ENCODE data around the gene MARCHF4. TPM values are rescaled to one million over a fixed set of nuclear protein-coding genes. Genes with fewer than 3 reads are reported as not detected.

Gene MARCHF4
- total RNA-seq, 1 experiment from 2014 or later, result 1.3 TPM

GRCh38 chr2:216379977-216380376 is 7.7 kb upstream of the MARCHF4 start:
- in situ Hi-C loops (cut with HindIII; ENCODE audit: low pct_unique_long_range_greater_than_20kb, low sequenced_read_pairs), result no loop called here
- no peaks in the 10 kb centered on the region for H3K27me3 ChIP-seq (ENCODE audit: control insufficient read depth, insufficient read depth, low read length)
- BruUV-seq (replicated peaks), result no TSS peak
- TF ChIP-seq POLR2AphosphoS5 (IDR thresholded peaks at IDR 0.05; ENCODE audit: low read depth, low read length) (no peak), SIN3A (IDR thresholded peaks at IDR 0.05; ENCODE audit: borderline replicate concordance, insufficient read depth, low read depth, low read length) (no peak)
- no peak for ATAC-seq
- ChIA-PET POLR2A (no interaction called here), CTCF (interaction anchor here (0.5 kb wide), 1 partner anchor 97 kb away, joined by 7 read pairs; no protein-coding TSS in a partner anchor)
- no peak overlapping the region for H3K27ac ChIP-seq (ENCODE audit: low read length)
- H3K4me1 ChIP-seq (ENCODE audit: control insufficient read depth, insufficient read depth, low read length), result no peaks in the 10 kb centered on the region
- intact Hi-C loops (cut with micrococcal nuclease; ENCODE audit: unreplicated experiment), result no loop called here
- no peaks in the 10 kb centered on the region for H3K36me3 ChIP-seq (ENCODE audit: control insufficient read depth, insufficient read depth, low read length)
- no peaks in the 10 kb centered on the region for H3K9me3 ChIP-seq (ENCODE audit: control insufficient read depth, insufficient read depth, low read depth, low read length)
- H3K4me3 ChIP-seq (ENCODE audit: low read depth in 2 of 2, low read length in 2 of 2), result no peak overlapping the region
- DNase-seq (ENCODE audit: low read depth, low spot score), result no peak

DNA sequence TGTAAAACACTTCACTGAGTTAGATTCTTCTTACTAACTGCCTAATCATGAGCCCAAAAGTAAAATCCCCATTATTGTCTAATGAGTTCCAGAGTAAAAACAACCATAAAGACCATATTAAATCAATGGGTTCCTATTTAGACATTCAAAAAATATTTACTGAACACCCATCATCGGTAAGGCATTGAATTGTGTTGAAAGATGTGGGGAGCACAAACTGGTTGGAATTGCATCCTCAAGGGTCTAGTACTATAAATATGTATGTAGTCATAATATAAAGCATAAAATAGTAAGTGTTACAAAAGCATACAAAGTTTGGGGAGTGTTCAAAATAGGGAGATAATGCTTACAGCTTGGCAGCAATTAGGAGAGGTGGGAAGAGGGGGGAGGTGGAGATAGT is 3.0 kb upstream of the MARCHF4 start:
- ChIA-PET POLR2A (no interaction called here), CTCF (no interaction called here)
- no peak for ATAC-seq
- TF ChIP-seq TCF7L2 (IDR thresholded peaks at IDR 0.05; ENCODE audit: low read depth, low read length) (no peak), SIN3A (IDR thresholded peaks at IDR 0.05; ENCODE audit: borderline replicate concordance, insufficient read depth, low read depth, low read length) (no peak), POLR2AphosphoS5 (IDR thresholded peaks at IDR 0.05; ENCODE audit: low read depth, low read length) (no peak), REST (IDR thresholded peaks at IDR 0.05; ENCODE audit: insufficient read depth in 1 of 2, low read depth in 2 of 2, low read length in 1 of 2) (no peak)
- TF ChIP-seq, protein P1, sequence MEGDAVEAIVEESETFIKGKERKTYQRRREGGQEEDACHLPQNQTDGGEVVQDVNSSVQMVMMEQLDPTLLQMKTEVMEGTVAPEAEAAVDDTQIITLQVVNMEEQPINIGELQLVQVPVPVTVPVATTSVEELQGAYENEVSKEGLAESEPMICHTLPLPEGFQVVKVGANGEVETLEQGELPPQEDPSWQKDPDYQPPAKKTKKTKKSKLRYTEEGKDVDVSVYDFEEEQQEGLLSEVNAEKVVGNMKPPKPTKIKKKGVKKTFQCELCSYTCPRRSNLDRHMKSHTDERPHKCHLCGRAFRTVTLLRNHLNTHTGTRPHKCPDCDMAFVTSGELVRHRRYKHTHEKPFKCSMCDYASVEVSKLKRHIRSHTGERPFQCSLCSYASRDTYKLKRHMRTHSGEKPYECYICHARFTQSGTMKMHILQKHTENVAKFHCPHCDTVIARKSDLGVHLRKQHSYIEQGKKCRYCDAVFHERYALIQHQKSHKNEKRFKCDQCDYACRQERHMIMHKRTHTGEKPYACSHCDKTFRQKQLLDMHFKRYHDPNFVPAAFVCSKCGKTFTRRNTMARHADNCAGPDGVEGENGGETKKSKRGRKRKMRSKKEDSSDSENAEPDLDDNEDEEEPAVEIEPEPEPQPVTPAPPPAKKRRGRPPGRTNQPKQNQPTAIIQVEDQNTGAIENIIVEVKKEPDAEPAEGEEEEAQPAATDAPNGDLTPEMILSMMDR (IDR thresholded peaks at IDR 0.05), result no peak
- Histone ChIP-seq H3K36me3 (ENCODE audit: control insufficient read depth, insufficient read depth, low read length) (no peaks in the 10 kb centered on the region), H3K4me3 (ENCODE audit: low read depth in 2 of 2, low read length in 2 of 2) (no peak overlapping the region), H3K27ac (ENCODE audit: low read length) (no peak overlapping the region), H3K4me1 (ENCODE audit: control insufficient read depth, insufficient read depth, low read length) (peaks cover 14% of the 10 kb centered on the region; the same call in 1 of the 2 replicates), H3K27me3 (ENCODE audit: control insufficient read depth, insufficient read depth, low read length) (peaks cover 15% of the 10 kb centered on the region), H3K9me3 (ENCODE audit: control insufficient read depth, insufficient read depth, low read depth, low read length) (no peaks in the 10 kb centered on the region)
- DNase-seq (ENCODE audit: low read depth, low spot score), result no peak
- intact Hi-C loops (cut with micrococcal nuclease; ENCODE audit: unreplicated experiment), result no loop called here
- in situ Hi-C loops (cut with HindIII; ENCODE audit: low pct_unique_long_range_greater_than_20kb, low sequenced_read_pairs), result no loop called here
- no TSS peak for BruUV-seq (replicated peaks)

- TF ChIP-seq TCF7L2 (IDR thresholded peaks at IDR 0.05; ENCODE audit: low read depth, low read length) (no peak), REST (IDR thresholded peaks at IDR 0.05; ENCODE audit: insufficient read depth in 1 of 2, low read depth in 2 of 2, low read length in 1 of 2) (no peak), SIN3A (IDR thresholded peaks at IDR 0.05; ENCODE audit: borderline replicate concordance, insufficient read depth, low read depth, low read length) (no peak), POLR2AphosphoS5 (IDR thresholded peaks at IDR 0.05; ENCODE audit: low read depth, low read length) (no peak)
- TF ChIP-seq, protein P1 (IDR thresholded peaks at IDR 0.05), result no peak
- H3K27me3 ChIP-seq (ENCODE audit: control insufficient read depth, insufficient read depth, low read length), result peaks cover 22% of the 10 kb centered on the region
- no peak overlapping the region for H3K4me3 ChIP-seq (ENCODE audit: low read depth in 2 of 2, low read length in 2 of 2)
- POLR2A ChIA-PET, result interaction anchor here (0.5 kb wide), 1 partner anchor 158 kb away, joined by 3 read pairs; no protein-coding TSS in a partner anchor
- no peak for ATAC-seq
- intact Hi-C loops (cut with micrococcal nuclease; ENCODE audit: unreplicated experiment) (no loop called here), in situ Hi-C loops (cut with HindIII; ENCODE audit: low pct_unique_long_range_greater_than_20kb, low sequenced_read_pairs) (no loop called here)
- no peaks in the 10 kb centered on the region for H3K9me3 ChIP-seq (ENCODE audit: control insufficient read depth, insufficient read depth, low read depth, low read length)
- H3K4me1 ChIP-seq (ENCODE audit: control insufficient read depth, insufficient read depth, low read length), result peaks cover 14% of the 10 kb centered on the region; the same call in 1 of the 2 replicates
- CTCF ChIA-PET, result no interaction called here
- DNase-seq (ENCODE audit: low read depth, low spot score), result no peak
- H3K36me3 ChIP-seq (ENCODE audit: control insufficient read depth, insufficient read depth, low read length), result no peaks in the 10 kb centered on the region
- H3K27ac ChIP-seq (ENCODE audit: low read length), result no peak overlapping the region
- BruUV-seq (replicated peaks), result no TSS peak
Measured at GRCh38 chr2:216373896-216374295, 1.6 kb upstream of the MARCHF4 start.
